Iris pigment epithelial cell (primary cell): ENCODE data around the gene AFF2.

ENCODE experiments used
- DNase-seq: peaks from one replicate; pipeline ENCODE4 v3.0.0-alpha.2; 2011; ENCODE audit warnings: low read depth

Gene AFF2

GRCh38 chrX:149010013-149010852, 509.8 kb downstream of the AFF2 start:
- DNase-seq, result no peak

GRCh38 chrX:149010853-149011224, 510.4 kb downstream of the AFF2 start:
- DNase-seq, result no peak

GRCh38 chrX:149013081-149013480, 512.7 kb downstream of the AFF2 start:
- no peak for DNase-seq

- DNase-seq, result no peak
These were observed 520.7 kb downstream of the AFF2 start for GRCh38 chrX:149021159-149021558.

- no peak for DNase-seq
These were observed 522.1 kb downstream of the AFF2 start for GRCh38 chrX:149022485-149022884.

- no peak for DNase-seq
These were observed 532.0 kb downstream of the AFF2 start for GRCh38 chrX:149032449-149032848.

GRCh38 chrX:149036086-149036485, 535.7 kb downstream of the AFF2 start:
- DNase-seq, result no peak

- no peak for DNase-seq
These were observed 537.0 kb downstream of the AFF2 start for GRCh38 chrX:149037281-149037870.

- DNase-seq, result no peak
These were observed 538.6 kb downstream of the AFF2 start for GRCh38 chrX:149039057-149039456.

GRCh38 chrX:149040873-149041535, 540.6 kb downstream of the AFF2 start:
- DNase-seq, result peak; percentile 1

GRCh38 chrX:149043401-149043800, 543.0 kb downstream of the AFF2 start:
- no peak for DNase-seq

GRCh38 chrX:149044471-149044870, 544.1 kb downstream of the AFF2 start:
- no peak for DNase-seq

- DNase-seq, result no peak
These were observed 545.3 kb downstream of the AFF2 start for GRCh38 chrX:149045645-149046210.
